Neural progenitor cell (in vitro differentiated cells): ENCODE results near the gene MRPL36. TPM values are rescaled to one million over a fixed set of nuclear protein-coding genes. Genes with fewer than 3 reads are reported as not detected.

Source experiments
- DNase-seq: peaks from one replicate; pipeline ENCODE4 v3.0.0-alpha.2; 2016; ENCODE audit warnings: low spot score
- H2AFZ ChIP-seq: fragments of 200-600 bp; sonication (generic); replicated peaks from 2 replicates; pipeline ENCODE4 v1.6.1; 2016; ENCODE audit warnings: antibody characterized with exemption
- H3F3A ChIP-seq: fragments of 200-600 bp; sonication (generic); 2 replicates; pipeline ENCODE4 v1.6.1; 2016; ENCODE audit warnings: antibody characterized with exemption, low read depth
- H3K27ac ChIP-seq: fragments of 200-600 bp; sonication (generic); 2 replicates; pipeline ENCODE4 v1.5.1; 2016; ENCODE audit warnings: mild to moderate bottlenecking
- H3K27me3 ChIP-seq: fragments of 200-600 bp; sonication (generic); 2 replicates; pipeline ENCODE4 v1.6.1; 2016; ENCODE audit warnings: mild to moderate bottlenecking, moderate library complexity
- H3K36me3 ChIP-seq: fragments of 200-600 bp; sonication (generic); 2 replicates; pipeline ENCODE4 v1.5.1; 2016
- H3K4me1 ChIP-seq: fragments of 200-600 bp; sonication (generic); 2 replicates; pipeline ENCODE4 v1.6.1; 2016; ENCODE audit warnings: mixed run types
- H3K4me2 ChIP-seq: fragments of 200-600 bp; sonication (generic); 2 replicates; pipeline ENCODE4 v1.6.1; 2016
- H3K4me3 ChIP-seq: fragments of 200-600 bp; sonication (generic); 2 replicates; pipeline ENCODE4 v1.5.1; 2016
- H3K79me2 ChIP-seq: fragments of 200-600 bp; sonication (generic); 2 replicates; pipeline ENCODE4 v1.6.1; 2016; ENCODE audit warnings: low read depth
- H3K9ac ChIP-seq: fragments of 200-600 bp; sonication (generic); 2 replicates; pipeline ENCODE4 v1.6.1; 2016
- H3K9me3 ChIP-seq: fragments of 200-600 bp; sonication (generic); 2 replicates; pipeline ENCODE4 v1.5.1; 2016; ENCODE audit warnings: low read depth
- H4K20me1 ChIP-seq: fragments of 200-600 bp; sonication (generic); 2 replicates; pipeline ENCODE4 v1.6.1; 2016; ENCODE audit warnings: low read depth
- H3K27ac Mint-ChIP-seq: 3 replicates; pipeline ENCODE4 v1.8.0; 2021; ENCODE audit warnings: mixed read lengths
- H3K27me3 Mint-ChIP-seq: 2 replicates; pipeline ENCODE4 v1.8.0; 2022; ENCODE audit warnings: low read depth, mild to moderate bottlenecking, inconsistent platforms, moderate library complexity, mixed read lengths; ENCODE audit not compliant: insufficient read depth
- H3K36me3 Mint-ChIP-seq: 3 replicates; pipeline ENCODE4 v1.8.0; 2021; ENCODE audit warnings: mixed read lengths
- H3K4me1 Mint-ChIP-seq: 3 replicates; pipeline ENCODE4 v1.8.0; 2021; ENCODE audit warnings: mixed read lengths
- H3K4me3 Mint-ChIP-seq: 3 replicates; pipeline ENCODE4 v1.8.0; 2021; ENCODE audit warnings: mild to moderate bottlenecking, moderate library complexity, mixed read lengths
- H3K9me3 Mint-ChIP-seq: 3 replicates; pipeline ENCODE4 v1.8.0; 2020; ENCODE audit warnings: mixed read lengths
- EZH2 ChIP-seq: fragments of 200-600 bp; sonication (generic); IDR thresholded peaks from 2 replicates; pipeline ENCODE4 v1.6.1; 2017; ENCODE audit warnings: antibody characterized with exemption, mild to moderate bottlenecking, moderate library complexity
- EZH2phosphoT487 ChIP-seq: fragments of 200-600 bp; sonication (generic); IDR thresholded peaks from 2 replicates; pipeline ENCODE4 v1.6.1; 2017; ENCODE audit warnings: antibody characterized with exemption
- total RNA-seq: library from RNA; depleted of rRNA; stranded (reverse); fragments of >200 nt; gene quantifications from 2 replicates; pipeline ENCODE4 v1.2.3, GENCODE V29; 2015; ENCODE audit warnings: low replicate concordance
- TF ChIP-seq, protein P1 (sequence below): fragments of 200-600 bp; sonication (generic); IDR thresholded peaks from 2 replicates; pipeline ENCODE4 v1.5.1; 2017; ENCODE audit warnings: antibody characterized with exemption, mild to moderate bottlenecking

The MRPL36 gene
- total RNA-seq, 1 donor from 2014 or later = 22.2 TPM

DNA sequence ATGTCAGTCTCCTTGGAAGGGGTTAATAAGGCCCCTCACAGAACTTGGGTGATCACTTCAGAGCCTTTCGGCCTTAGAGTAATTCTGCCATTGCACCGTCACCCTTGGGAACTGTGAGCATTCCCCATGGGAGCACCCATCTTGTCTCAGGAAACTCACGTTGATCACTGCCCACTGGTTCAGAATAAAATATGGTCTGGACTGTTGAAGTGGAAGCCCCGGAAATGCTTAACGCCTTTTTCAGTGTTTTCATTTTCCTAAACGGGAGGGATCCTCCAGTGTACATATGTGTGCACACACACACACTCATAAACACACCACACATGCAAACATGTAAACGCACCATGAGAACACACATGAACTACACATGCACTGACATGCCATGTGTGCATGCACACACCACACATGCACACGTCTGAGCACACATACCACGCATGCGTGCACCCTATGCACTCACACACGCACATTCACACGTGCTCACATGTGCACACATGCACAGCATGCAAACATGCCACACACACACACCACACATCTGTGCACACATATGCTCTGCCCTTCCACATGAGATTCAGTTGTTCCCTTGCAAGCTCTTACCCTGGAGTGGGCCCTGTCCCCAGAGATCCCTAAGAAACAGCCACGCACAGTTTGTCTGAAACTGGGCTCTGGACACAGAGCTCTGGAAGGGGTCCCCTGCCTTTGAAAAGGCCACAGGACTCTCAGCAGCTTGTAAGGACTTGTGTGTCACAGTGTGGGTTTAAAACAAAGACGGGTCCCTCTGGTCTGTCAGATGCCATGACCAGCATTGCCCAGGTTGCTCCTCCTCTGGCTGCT lies 17.0 kb downstream of the MRPL36 start:
- H4K20me1 ChIP-seq = no peaks in the 10 kb centered on the region
- H3K4me3 ChIP-seq = no peak overlapping the region
- H3K79me2 ChIP-seq = no peaks in the 10 kb centered on the region
- Mint-ChIP-seq H3K36me3 (no peaks in the 10 kb centered on the region), H3K9me3 (no peaks in the 10 kb centered on the region), H3K4me1 (peaks cover 17% of the 10 kb centered on the region), H3K4me3 (no peak overlapping the region), H3K27ac (peak overlapping the region; percentile 67), H3K27me3 (no peaks in the 10 kb centered on the region)
- no peak for DNase-seq
- H3K4me2 ChIP-seq = no peak overlapping the region
- TF ChIP-seq EZH2phosphoT487 (no peak), EZH2 (no peak)
- TF ChIP-seq, protein P1, sequence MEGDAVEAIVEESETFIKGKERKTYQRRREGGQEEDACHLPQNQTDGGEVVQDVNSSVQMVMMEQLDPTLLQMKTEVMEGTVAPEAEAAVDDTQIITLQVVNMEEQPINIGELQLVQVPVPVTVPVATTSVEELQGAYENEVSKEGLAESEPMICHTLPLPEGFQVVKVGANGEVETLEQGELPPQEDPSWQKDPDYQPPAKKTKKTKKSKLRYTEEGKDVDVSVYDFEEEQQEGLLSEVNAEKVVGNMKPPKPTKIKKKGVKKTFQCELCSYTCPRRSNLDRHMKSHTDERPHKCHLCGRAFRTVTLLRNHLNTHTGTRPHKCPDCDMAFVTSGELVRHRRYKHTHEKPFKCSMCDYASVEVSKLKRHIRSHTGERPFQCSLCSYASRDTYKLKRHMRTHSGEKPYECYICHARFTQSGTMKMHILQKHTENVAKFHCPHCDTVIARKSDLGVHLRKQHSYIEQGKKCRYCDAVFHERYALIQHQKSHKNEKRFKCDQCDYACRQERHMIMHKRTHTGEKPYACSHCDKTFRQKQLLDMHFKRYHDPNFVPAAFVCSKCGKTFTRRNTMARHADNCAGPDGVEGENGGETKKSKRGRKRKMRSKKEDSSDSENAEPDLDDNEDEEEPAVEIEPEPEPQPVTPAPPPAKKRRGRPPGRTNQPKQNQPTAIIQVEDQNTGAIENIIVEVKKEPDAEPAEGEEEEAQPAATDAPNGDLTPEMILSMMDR = no peak
- no peaks in the 10 kb centered on the region for H3F3A ChIP-seq
- H2AFZ ChIP-seq = no peak overlapping the region
- no peaks in the 10 kb centered on the region for H3K27me3 ChIP-seq
- H3K36me3 ChIP-seq = no peaks in the 10 kb centered on the region
- no peaks in the 10 kb centered on the region for H3K9me3 ChIP-seq
- H3K27ac ChIP-seq = no peak overlapping the region
- no peak overlapping the region for H3K9ac ChIP-seq
- H3K4me1 ChIP-seq = peaks cover 4% of the 10 kb centered on the region

DNA sequence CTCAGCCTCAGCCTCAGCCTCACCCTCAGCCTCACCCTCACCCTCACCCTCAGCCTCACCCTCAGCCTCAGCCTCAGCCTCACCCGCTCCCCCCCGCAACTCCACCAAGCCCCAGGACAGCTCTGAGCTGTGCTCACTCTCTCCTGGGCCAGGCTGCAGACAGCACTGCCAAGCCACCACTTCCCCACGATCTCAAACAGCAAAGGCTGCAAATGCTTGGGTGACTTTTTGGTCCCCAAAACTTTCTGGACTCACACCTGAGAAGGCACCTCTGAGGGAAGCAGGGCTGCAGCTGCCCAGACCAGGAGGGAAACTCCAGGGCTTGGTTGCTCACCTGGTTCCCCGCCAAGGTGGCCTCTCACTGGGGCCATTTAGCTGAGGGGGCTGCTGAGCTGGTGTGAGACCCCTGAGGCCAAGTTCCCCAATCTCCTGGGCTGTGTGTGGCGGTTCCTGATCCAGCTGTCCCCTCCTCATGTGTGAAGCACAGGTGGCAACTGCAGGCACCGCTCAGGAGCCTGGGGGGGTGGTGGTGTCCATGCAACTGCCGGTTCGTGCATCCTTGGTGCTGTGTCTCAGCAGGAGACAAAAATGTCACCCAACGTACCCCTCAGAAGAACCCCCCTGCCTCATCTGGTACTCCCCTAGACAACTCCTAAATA lies 17.8 kb downstream of the MRPL36 start:
- peak overlapping the region; percentile 64 for H3K27ac Mint-ChIP-seq
- no peak overlapping the region for H3K4me2 ChIP-seq
- H3K4me1 Mint-ChIP-seq = peaks cover 17% of the 10 kb centered on the region
- no peaks in the 10 kb centered on the region for H3K27me3 ChIP-seq
- no peak overlapping the region for H3K9ac ChIP-seq
- H3K9me3 ChIP-seq = no peaks in the 10 kb centered on the region
- H3K36me3 Mint-ChIP-seq = no peaks in the 10 kb centered on the region
- DNase-seq = no peak
- H3K27ac ChIP-seq = no peak overlapping the region
- no peak overlapping the region for H2AFZ ChIP-seq
- H3K27me3 Mint-ChIP-seq = no peaks in the 10 kb centered on the region
- H3K79me2 ChIP-seq = no peaks in the 10 kb centered on the region
- H3K9me3 Mint-ChIP-seq = no peaks in the 10 kb centered on the region
- no peaks in the 10 kb centered on the region for H4K20me1 ChIP-seq
- H3F3A ChIP-seq = no peaks in the 10 kb centered on the region
- no peaks in the 10 kb centered on the region for H3K36me3 ChIP-seq
- TF ChIP-seq EZH2 (no peak), EZH2phosphoT487 (no peak)
- TF ChIP-seq, protein P1 = no peak
- H3K4me1 ChIP-seq = peaks cover 4% of the 10 kb centered on the region
- no peak overlapping the region for H3K4me3 ChIP-seq
- H3K4me3 Mint-ChIP-seq = no peak overlapping the region

DNA sequence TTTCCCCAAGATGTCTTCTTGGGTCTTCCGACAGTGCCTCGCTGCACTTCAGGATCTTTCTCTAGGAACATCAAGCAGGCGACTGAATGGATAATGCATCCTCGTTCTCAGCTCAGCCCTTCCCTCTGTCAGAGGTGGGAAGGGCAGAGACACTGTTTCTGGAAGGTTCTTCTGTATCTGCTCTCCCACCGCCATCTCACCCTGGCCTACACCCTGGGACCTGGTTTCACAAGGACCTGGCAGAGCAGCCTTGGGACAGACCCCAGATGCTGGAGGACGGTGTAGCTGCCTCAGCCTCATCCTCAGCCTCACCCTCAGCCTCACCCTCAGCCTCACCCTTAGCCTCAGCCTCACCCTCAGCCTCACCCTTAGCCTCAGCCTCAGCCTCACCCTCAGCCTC lies 18.5 kb downstream of the MRPL36 start:
- H3F3A ChIP-seq = no peaks in the 10 kb centered on the region
- H3K9me3 ChIP-seq = no peaks in the 10 kb centered on the region
- Mint-ChIP-seq H3K27ac (peak overlapping the region; percentile 72), H3K4me1 (peaks cover 17% of the 10 kb centered on the region), H3K9me3 (no peaks in the 10 kb centered on the region), H3K4me3 (no peak overlapping the region), H3K27me3 (no peaks in the 10 kb centered on the region), H3K36me3 (no peaks in the 10 kb centered on the region)
- TF ChIP-seq EZH2phosphoT487 (no peak), EZH2 (no peak)
- TF ChIP-seq, protein P1 = no peak
- no peak overlapping the region for H3K9ac ChIP-seq
- H3K4me2 ChIP-seq = no peak overlapping the region
- H3K27ac ChIP-seq = no peak overlapping the region
- no peak for DNase-seq
- H3K36me3 ChIP-seq = no peaks in the 10 kb centered on the region
- H3K4me3 ChIP-seq = no peak overlapping the region
- H3K79me2 ChIP-seq = no peaks in the 10 kb centered on the region
- no peak overlapping the region for H2AFZ ChIP-seq
- no peaks in the 10 kb centered on the region for H3K27me3 ChIP-seq
- H4K20me1 ChIP-seq = no peaks in the 10 kb centered on the region
- peaks cover 4% of the 10 kb centered on the region for H3K4me1 ChIP-seq
